ENCODE results near the gene STK36. TPM values are rescaled to one million over a fixed set of nuclear protein-coding genes. Genes with fewer than 3 reads are reported as not detected.

The STK36 gene
- polyA plus RNA-seq, 1 experiment: 53.1 TPM

GRCh38 chr2:218627939-218628338 lies 43.9 kb upstream of the STK36 start:
- H3K9me3 ChIP-seq (ENCODE audit: control insufficient read depth, insufficient read depth, low read length): no peaks in the 10 kb centered on the region
- H3K4me3 ChIP-seq (ENCODE audit: low read depth, low read length): no peak overlapping the region
- no peak overlapping the region for H3K27ac ChIP-seq (ENCODE audit: low read depth, low read length)
- no peak for TF ChIP-seq CTCF (IDR thresholded peaks at IDR 0.05; ENCODE audit: low read depth, low read length)
- no peaks in the 10 kb centered on the region for H3K27me3 ChIP-seq (ENCODE audit: control insufficient read depth, insufficient read depth, low read length)
- ChIA-PET CTCF (interaction anchor here (1.2 kb wide), 1 partner anchor 20 kb away, joined by 6 read pairs; no protein-coding TSS in a partner anchor), POLR2A (interaction anchor here (0.9 kb wide), 1 partner anchor 32 kb away, joined by 3 read pairs; the partner anchor contains the start of genes BCS1L and ZNF142)
- no peak for DNase-seq (ENCODE audit: low read depth, low spot score)

DNA sequence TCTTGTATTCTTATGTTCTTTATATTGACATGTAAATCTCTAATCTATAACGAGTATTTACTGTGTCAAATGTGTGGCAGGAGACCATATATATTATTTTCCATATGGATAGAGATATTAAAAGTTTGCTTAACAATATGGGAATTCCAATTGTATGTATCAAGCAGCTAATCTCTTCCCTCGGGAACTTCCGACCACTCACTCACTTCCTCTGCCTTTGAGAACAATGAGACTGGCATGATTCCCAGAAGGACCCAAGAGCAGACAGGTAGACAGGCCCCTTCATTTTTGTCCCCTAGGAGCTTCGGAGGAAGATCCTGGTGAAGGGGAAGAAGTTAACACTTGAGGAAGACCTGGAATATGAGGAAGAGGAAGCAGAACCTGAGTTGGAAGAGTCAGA lies 40.0 kb upstream of the STK36 start:
- Histone ChIP-seq H3K4me3 (ENCODE audit: low read depth, low read length) (no peak overlapping the region), H3K27me3 (ENCODE audit: control insufficient read depth, insufficient read depth, low read length) (no peaks in the 10 kb centered on the region), H3K27ac (ENCODE audit: low read depth, low read length) (no peak overlapping the region), H3K9me3 (ENCODE audit: control insufficient read depth, insufficient read depth, low read length) (no peaks in the 10 kb centered on the region)
- POLR2A ChIA-PET: no interaction called here
- no peak for TF ChIP-seq CTCF (IDR thresholded peaks at IDR 0.05; ENCODE audit: low read depth, low read length)
- CTCF ChIA-PET: interaction anchor here (1.3 kb wide), 1 partner anchor 16 kb away, joined by 5 read pairs; no protein-coding TSS in a partner anchor
- no peak for DNase-seq (ENCODE audit: low read depth, low spot score)

DNA sequence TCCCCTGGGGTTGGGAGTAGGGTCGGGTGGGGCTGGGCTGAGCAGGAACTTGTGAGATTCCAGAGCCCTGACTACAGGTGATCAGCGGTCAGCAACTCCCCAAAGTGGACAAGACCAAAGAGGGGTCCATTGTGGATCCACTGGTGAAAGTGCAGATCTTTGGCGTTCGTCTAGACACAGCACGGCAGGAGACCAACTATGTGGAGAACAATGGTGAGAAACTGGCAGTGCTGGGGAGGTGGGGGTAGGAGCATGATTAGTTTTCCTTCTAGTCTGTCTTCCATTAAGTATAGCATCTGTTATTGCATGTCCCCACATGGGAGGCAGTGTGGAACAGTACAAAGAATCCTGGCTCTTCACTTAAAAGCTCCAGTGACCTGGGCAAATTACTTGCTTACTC lies 36.2 kb upstream of the STK36 start:
- no peak for TF ChIP-seq CTCF (IDR thresholded peaks at IDR 0.05; ENCODE audit: low read depth, low read length)
- ChIA-PET CTCF (interaction anchor here (1.2 kb wide), 1 partner anchor 12 kb away, joined by 3 read pairs; no protein-coding TSS in a partner anchor), POLR2A (no interaction called here)
- no peaks in the 10 kb centered on the region for H3K27me3 ChIP-seq (ENCODE audit: control insufficient read depth, insufficient read depth, low read length)
- no peak overlapping the region for H3K27ac ChIP-seq (ENCODE audit: low read depth, low read length)
- H3K9me3 ChIP-seq (ENCODE audit: control insufficient read depth, insufficient read depth, low read length): no peaks in the 10 kb centered on the region
- no peak overlapping the region for H3K4me3 ChIP-seq (ENCODE audit: low read depth, low read length)
- DNase-seq (ENCODE audit: low read depth, low spot score): no peak

DNA sequence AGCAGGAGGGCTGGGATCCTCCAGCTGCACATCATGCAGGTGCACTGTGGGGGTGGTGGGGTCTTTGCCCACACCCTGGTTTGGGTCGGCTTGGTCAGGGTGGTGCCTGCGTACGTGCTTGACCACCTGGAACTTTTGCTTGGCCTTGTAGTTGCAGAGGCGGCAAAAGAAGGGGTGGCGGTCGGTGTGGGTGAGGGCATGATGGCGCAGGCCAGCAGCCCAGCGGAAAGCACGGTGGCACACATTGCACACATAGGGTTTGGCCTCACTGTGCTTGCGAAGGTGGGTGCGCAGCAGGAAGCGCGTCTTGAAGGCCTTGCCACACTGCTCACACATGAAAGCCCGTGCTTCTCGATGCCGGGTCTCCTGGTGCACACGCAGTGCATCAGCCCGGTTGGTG lies 33.5 kb upstream of the STK36 start:
- Histone ChIP-seq H3K27ac (ENCODE audit: low read depth, low read length) (no peak overlapping the region), H3K9me3 (ENCODE audit: control insufficient read depth, insufficient read depth, low read length) (no peaks in the 10 kb centered on the region), H3K4me3 (ENCODE audit: low read depth, low read length) (no peak overlapping the region), H3K27me3 (ENCODE audit: control insufficient read depth, insufficient read depth, low read length) (no peaks in the 10 kb centered on the region)
- ChIA-PET CTCF (interaction anchor here (1.6 kb wide), 1 partner anchor 10 kb away, joined by 5 read pairs; no protein-coding TSS in a partner anchor), POLR2A (no interaction called here)
- TF ChIP-seq CTCF (IDR thresholded peaks at IDR 0.05; ENCODE audit: low read depth, low read length): no peak
- no peak for DNase-seq (ENCODE audit: low read depth, low spot score)

DNA sequence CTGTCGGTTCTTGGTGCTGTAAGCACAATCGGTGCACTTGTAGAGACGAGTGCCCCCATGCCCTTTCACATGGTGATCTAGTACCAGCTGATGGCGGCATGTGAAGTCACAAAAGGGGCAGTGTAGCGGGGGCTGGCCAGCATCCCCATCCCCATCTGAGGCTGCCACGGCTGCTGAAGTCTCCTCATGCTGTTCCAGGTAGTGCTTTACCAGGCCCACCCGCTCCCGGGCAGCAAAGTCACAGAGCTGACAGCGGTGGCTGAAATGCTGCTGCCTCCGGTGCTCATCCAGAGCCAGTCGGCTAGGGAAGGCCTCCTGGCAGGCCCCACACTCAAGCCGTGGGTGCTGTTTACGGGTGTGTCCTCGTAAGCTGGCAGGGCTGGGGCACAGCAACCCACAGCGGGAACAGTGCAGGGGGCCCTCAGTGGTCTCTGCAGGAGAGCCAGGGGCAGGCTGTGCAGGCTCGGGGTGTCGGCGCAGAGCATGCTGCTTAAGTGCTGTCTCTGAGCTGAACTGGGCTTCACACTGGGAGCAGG lies 29.7 kb upstream of the STK36 start:
- CTCF ChIA-PET: interaction anchor here (2.0 kb wide), 1 partner anchor 205 kb away, joined by 5 read pairs; no protein-coding TSS in a partner anchor

More for the DNA sequence above, 29.7 kb upstream of the STK36 start:
- no peak overlapping the region for H3K4me3 ChIP-seq (ENCODE audit: low read depth, low read length)
- POLR2A ChIA-PET: no interaction called here
- DNase-seq (ENCODE audit: low read depth, low spot score): no peak
- H3K9me3 ChIP-seq (ENCODE audit: control insufficient read depth, insufficient read depth, low read length): no peaks in the 10 kb centered on the region
- no peak for TF ChIP-seq CTCF (IDR thresholded peaks at IDR 0.05; ENCODE audit: low read depth, low read length)
- no peaks in the 10 kb centered on the region for H3K27me3 ChIP-seq (ENCODE audit: control insufficient read depth, insufficient read depth, low read length)
- no peak overlapping the region for H3K27ac ChIP-seq (ENCODE audit: low read depth, low read length)

All from AG04450 (cell line).